ENCODE data around the gene F10.
"Not testable (repeated sequence)": the region's sequence is repeated elsewhere in the genome, so short reads cannot be mapped to it uniquely, and the experiment has no call there.

The F10 gene

DNA sequence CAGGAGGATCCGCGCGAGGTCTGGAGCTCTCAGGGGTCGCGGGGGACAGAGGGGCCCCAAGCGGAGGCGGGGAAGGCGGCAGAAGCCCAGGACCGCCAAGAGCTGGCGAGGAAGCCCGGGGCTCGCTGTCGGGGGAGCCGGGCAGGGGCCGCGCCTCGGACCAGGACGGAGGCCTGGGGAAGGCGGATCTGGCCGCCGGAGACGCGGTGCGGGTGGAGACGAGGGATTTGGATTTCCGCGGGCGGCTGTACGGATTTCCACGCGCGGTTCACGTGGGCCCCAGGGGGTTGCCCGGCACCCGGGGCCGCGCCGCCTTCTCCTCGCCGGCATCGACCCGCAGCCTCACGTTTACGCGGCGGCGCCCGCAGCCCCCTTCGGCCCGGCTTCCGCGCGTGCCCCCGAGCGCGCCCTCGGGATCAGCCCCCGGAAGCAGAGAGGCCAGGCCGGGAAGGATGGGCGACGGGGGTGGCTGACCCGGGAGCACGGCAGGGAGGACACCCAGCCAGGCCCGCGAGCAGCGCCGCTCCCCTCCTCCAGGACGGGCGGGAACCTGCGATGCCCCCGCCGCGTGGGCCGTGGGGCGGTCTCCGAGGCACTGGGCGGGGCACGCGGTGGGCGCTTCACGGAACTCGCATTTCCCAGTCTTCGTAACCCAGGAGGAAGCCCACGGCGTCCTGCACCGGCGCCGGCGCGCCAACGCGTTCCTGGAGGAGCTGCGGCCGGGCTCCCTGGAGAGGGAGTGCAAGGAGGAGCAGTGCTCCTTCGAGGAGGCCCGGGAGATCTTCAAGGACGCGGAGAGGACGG is 12.3 kb upstream of the F10 start:
- Histone ChIP-seq H3K9ac (ENCODE audit: low read depth, low read length, poor library complexity) (no peak overlapping the region), H2BK5ac (ENCODE audit: low read length) (peak overlapping the region; percentile 66), H4K91ac (ENCODE audit: low read depth, low read length, poor library complexity) (no peak overlapping the region), H3K27ac (replicated peaks; ENCODE audit: low read length) (no peak overlapping the region), H3K27me3 (ENCODE audit: control insufficient read depth in 3 of 3, insufficient read depth in 3 of 3, low read depth in 1 of 3, low read length in 3 of 3) (peaks cover 0 to 21% (median 10%) of the 10 kb centered on the region in 3 experiments), H3K9me3 (replicated peaks in 1 of 2; ENCODE audit: control insufficient read depth in 2 of 2, insufficient read depth in 1 of 2, low read depth in 1 of 2, low read length in 2 of 2) (peaks cover 0 to 12% of the 10 kb centered on the region in 2 donors), H3K36me3 (replicated peaks in 1 of 2; ENCODE audit: control insufficient read depth in 2 of 2, insufficient read depth in 2 of 2, low read length in 2 of 2) (no peaks in the 10 kb centered on the region), H2AK5ac (ENCODE audit: low read depth, low read length) (peak overlapping the region; percentile 46), H2BK15ac (ENCODE audit: low read length) (peak overlapping the region; percentile 71), H3K79me1 (ENCODE audit: low read depth, low read length) (no peaks in the 10 kb centered on the region), H3K23ac (ENCODE audit: low read depth, low read length, poor library complexity) (no peak overlapping the region), H2AFZ (ENCODE audit: low read length) (no peak overlapping the region), H3K4ac (ENCODE audit: low read length) (peak overlapping the region; percentile 66), H3K4me2 (ENCODE audit: insufficient read depth, low read length, poor library complexity, severe bottlenecking) (peak overlapping the region; percentile 33), H2BK120ac (ENCODE audit: low read depth, low read length) (no peak overlapping the region), H3K4me1 (ENCODE audit: control insufficient read depth in 2 of 2, insufficient read depth in 1 of 2, low read depth in 1 of 2, low read length in 2 of 2) (peaks cover 0 to 6% of the 10 kb centered on the region in 2 donors), H2BK12ac (ENCODE audit: low read length) (peak overlapping the region; percentile 22), H3K4me3 (ENCODE audit: low read length in 2 of 2) (peak overlapping the region in 1 of 2 donors; percentile 76), H3K18ac (ENCODE audit: low read length) (peak overlapping the region; percentile 96), H4K8ac (ENCODE audit: low read depth, low read length) (peak overlapping the region; percentile 65), H3K14ac (ENCODE audit: low read length) (peak overlapping the region; percentile 38)
- no peak for DNase-seq (ENCODE audit: low spot score)
- no CpG with 5 or more reads among the region's 99 CpGs for WGBS, 2 donors (ENCODE audit: extremely low coverage in 2 of 2, insufficient read length in 2 of 2, insufficient replicate concordance in 1 of 2)

DNA sequence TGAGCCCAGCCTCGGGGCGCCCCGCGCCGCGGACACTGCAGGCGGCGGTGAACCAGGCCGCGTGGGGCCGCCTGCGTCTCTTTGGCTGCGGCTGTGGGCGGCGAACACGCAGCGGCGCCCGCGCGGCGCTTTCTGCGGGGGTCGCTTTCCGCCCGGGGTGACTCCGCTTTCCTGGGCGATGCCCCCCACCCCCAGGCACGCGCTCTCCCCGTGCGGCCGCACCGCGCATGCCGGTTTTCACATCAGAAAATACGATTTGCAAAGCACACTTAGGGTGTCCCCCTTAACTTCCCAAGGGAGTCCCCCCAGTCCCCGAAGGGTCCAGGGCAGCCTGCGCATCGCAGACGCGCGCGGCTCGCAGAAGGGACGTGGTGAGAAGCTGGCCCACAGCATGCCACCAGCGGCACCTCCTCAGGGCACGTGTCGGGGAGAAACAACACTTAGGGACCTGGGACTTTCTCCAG is 11.7 kb upstream of the F10 start:
- H4K91ac ChIP-seq (ENCODE audit: low read depth, low read length, poor library complexity): no peak overlapping the region
- peak overlapping the region; percentile 96 for H3K18ac ChIP-seq (ENCODE audit: low read length)
- H3K14ac ChIP-seq (ENCODE audit: low read length): no peak overlapping the region
- H3K36me3 ChIP-seq (replicated peaks in 1 of 2; ENCODE audit: control insufficient read depth in 2 of 2, insufficient read depth in 2 of 2, low read length in 2 of 2): no peaks in the 10 kb centered on the region
- no peaks in the 10 kb centered on the region for H3K4me1 ChIP-seq (ENCODE audit: control insufficient read depth in 2 of 2, insufficient read depth in 1 of 2, low read depth in 1 of 2, low read length in 2 of 2)
- peak overlapping the region; percentile 55 for H3K23ac ChIP-seq (ENCODE audit: low read depth, low read length, poor library complexity)
- no peak overlapping the region for H2BK12ac ChIP-seq (ENCODE audit: low read length)
- peak overlapping the region; percentile 71 for H2BK15ac ChIP-seq (ENCODE audit: low read length)
- H3K9me3 ChIP-seq (replicated peaks in 1 of 2; ENCODE audit: control insufficient read depth in 2 of 2, insufficient read depth in 1 of 2, low read depth in 1 of 2, low read length in 2 of 2): peaks cover 0 to 12% of the 10 kb centered on the region in 2 donors
- H4K8ac ChIP-seq (ENCODE audit: low read depth, low read length): no peak overlapping the region
- H3K27me3 ChIP-seq (ENCODE audit: control insufficient read depth in 3 of 3, insufficient read depth in 3 of 3, low read depth in 1 of 3, low read length in 3 of 3): peaks cover 0 to 21% (median 10%) of the 10 kb centered on the region in 3 experiments
- no peak overlapping the region for H3K9ac ChIP-seq (ENCODE audit: low read depth, low read length, poor library complexity)
- no peak overlapping the region for H2AK5ac ChIP-seq (ENCODE audit: low read depth, low read length)
- DNase-seq (ENCODE audit: low spot score): no peak
- H2AFZ ChIP-seq (ENCODE audit: low read length): no peak overlapping the region
- no peak overlapping the region for H3K4ac ChIP-seq (ENCODE audit: low read length)
- H3K79me1 ChIP-seq (ENCODE audit: low read depth, low read length): no peaks in the 10 kb centered on the region
- peak overlapping the region in 1 of 2 donors; percentile 76 for H3K4me3 ChIP-seq (ENCODE audit: low read length in 2 of 2)
- no peak overlapping the region for H3K4me2 ChIP-seq (ENCODE audit: insufficient read depth, low read length, poor library complexity, severe bottlenecking)
- WGBS, 2 donors (ENCODE audit: extremely low coverage in 2 of 2, insufficient read length in 2 of 2, insufficient replicate concordance in 1 of 2): no CpG with 5 or more reads among the region's 49 CpGs
- no peak overlapping the region for H2BK5ac ChIP-seq (ENCODE audit: low read length)
- no peak overlapping the region for H3K27ac ChIP-seq (replicated peaks; ENCODE audit: low read length)
- no peak overlapping the region for H2BK120ac ChIP-seq (ENCODE audit: low read depth, low read length)

DNA sequence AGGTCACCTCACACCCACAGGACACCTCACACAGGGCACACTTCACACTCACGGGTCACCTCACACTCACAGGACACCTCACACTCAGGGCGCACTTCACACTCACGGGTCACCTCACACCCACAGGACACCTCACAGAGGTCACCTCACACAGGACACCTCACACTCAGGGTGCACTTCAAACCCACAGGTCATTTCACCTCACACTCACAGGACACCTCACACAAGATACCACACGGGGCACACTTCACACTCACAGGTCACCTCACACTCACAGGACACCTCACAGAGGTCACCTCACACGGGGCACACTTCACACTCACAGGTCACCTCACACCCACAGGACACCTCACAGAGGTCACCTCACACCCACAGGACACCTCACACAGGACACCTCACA is 10.8 kb upstream of the F10 start:
- not testable (repeated sequence) for H2BK120ac ChIP-seq (ENCODE audit: low read depth, low read length); H3K18ac ChIP-seq (ENCODE audit: low read length); H4K8ac ChIP-seq (ENCODE audit: low read depth, low read length); H3K4ac ChIP-seq (ENCODE audit: low read length); H2BK15ac ChIP-seq (ENCODE audit: low read length); H3K36me3 ChIP-seq (replicated peaks in 1 of 2; ENCODE audit: control insufficient read depth in 2 of 2, insufficient read depth in 2 of 2, low read length in 2 of 2); H4K91ac ChIP-seq (ENCODE audit: low read depth, low read length, poor library complexity); H2AFZ ChIP-seq (ENCODE audit: low read length); H2BK12ac ChIP-seq (ENCODE audit: low read length); H2BK5ac ChIP-seq (ENCODE audit: low read length); H3K27ac ChIP-seq (replicated peaks; ENCODE audit: low read length); H3K79me1 ChIP-seq (ENCODE audit: low read depth, low read length); H3K4me2 ChIP-seq (ENCODE audit: insufficient read depth, low read length, poor library complexity, severe bottlenecking); H2AK5ac ChIP-seq (ENCODE audit: low read depth, low read length); DNase-seq (ENCODE audit: low spot score); H3K14ac ChIP-seq (ENCODE audit: low read length); H3K23ac ChIP-seq (ENCODE audit: low read depth, low read length, poor library complexity); H3K4me1 ChIP-seq (ENCODE audit: control insufficient read depth in 2 of 2, insufficient read depth in 1 of 2, low read depth in 1 of 2, low read length in 2 of 2)
- Histone ChIP-seq H3K9ac (ENCODE audit: low read depth, low read length, poor library complexity) (peak overlapping the region; percentile 44), H3K4me3 (ENCODE audit: low read length in 2 of 2) (peak overlapping the region in 1 of 2 donors; percentile 68), H3K27me3 (ENCODE audit: control insufficient read depth in 3 of 3, insufficient read depth in 3 of 3, low read depth in 1 of 3, low read length in 3 of 3) (peaks cover 0 to 21% (median 10%) of the 10 kb centered on the region in 3 experiments), H3K9me3 (replicated peaks in 1 of 2; ENCODE audit: control insufficient read depth in 2 of 2, insufficient read depth in 1 of 2, low read depth in 1 of 2, low read length in 2 of 2) (peaks cover 0 to 12% of the 10 kb centered on the region in 2 donors)
- WGBS, 2 donors (ENCODE audit: extremely low coverage in 2 of 2, insufficient read length in 2 of 2, insufficient replicate concordance in 1 of 2): no CpG with 5 or more reads among the region's 5 CpGs

GRCh38 chr13:113112475-113112874 is 10.1 kb upstream of the F10 start:
- peaks cover 0 to 21% (median 10%) of the 10 kb centered on the region in 3 experiments for H3K27me3 ChIP-seq (ENCODE audit: control insufficient read depth in 3 of 3, insufficient read depth in 3 of 3, low read depth in 1 of 3, low read length in 3 of 3)
- not testable (repeated sequence) for H3K4ac ChIP-seq (ENCODE audit: low read length); H3K23ac ChIP-seq (ENCODE audit: low read depth, low read length, poor library complexity); H2BK12ac ChIP-seq (ENCODE audit: low read length); H2BK120ac ChIP-seq (ENCODE audit: low read depth, low read length); H3K27ac ChIP-seq (replicated peaks; ENCODE audit: low read length); H3K14ac ChIP-seq (ENCODE audit: low read length); H3K4me3 ChIP-seq (ENCODE audit: low read length in 2 of 2); H3K36me3 ChIP-seq (replicated peaks in 1 of 2; ENCODE audit: control insufficient read depth in 2 of 2, insufficient read depth in 2 of 2, low read length in 2 of 2); H4K91ac ChIP-seq (ENCODE audit: low read depth, low read length, poor library complexity); DNase-seq (ENCODE audit: low spot score); H4K8ac ChIP-seq (ENCODE audit: low read depth, low read length); H3K4me2 ChIP-seq (ENCODE audit: insufficient read depth, low read length, poor library complexity, severe bottlenecking); H2BK15ac ChIP-seq (ENCODE audit: low read length); H3K9ac ChIP-seq (ENCODE audit: low read depth, low read length, poor library complexity); H2AFZ ChIP-seq (ENCODE audit: low read length); H3K79me1 ChIP-seq (ENCODE audit: low read depth, low read length); H2AK5ac ChIP-seq (ENCODE audit: low read depth, low read length); H3K18ac ChIP-seq (ENCODE audit: low read length); H3K4me1 ChIP-seq (ENCODE audit: control insufficient read depth in 2 of 2, insufficient read depth in 1 of 2, low read depth in 1 of 2, low read length in 2 of 2); H2BK5ac ChIP-seq (ENCODE audit: low read length)
- WGBS, 2 donors (ENCODE audit: extremely low coverage in 2 of 2, insufficient read length in 2 of 2, insufficient replicate concordance in 1 of 2): no CpG with 5 or more reads among the region's 1 CpG
- peaks cover 0 to 12% of the 10 kb centered on the region in 2 donors for H3K9me3 ChIP-seq (replicated peaks in 1 of 2; ENCODE audit: control insufficient read depth in 2 of 2, insufficient read depth in 1 of 2, low read depth in 1 of 2, low read length in 2 of 2)
